Endometrium (tissue), 2 donors: ENCODE data around the gene CLIP1.

Experiments
- FAIRE-seq: peaks from 2 replicates; lab custom pipeline; 2012; peaks lifted over from hg19 to GRCh38; lab: Jason Lieb, UNC
- donor health status: control.
- donor health status: control.

Gene CLIP1

GRCh38 chr12:122245553-122245952 is 176.9 kb downstream of the CLIP1 start:
- FAIRE-seq, result no peak

DNA sequence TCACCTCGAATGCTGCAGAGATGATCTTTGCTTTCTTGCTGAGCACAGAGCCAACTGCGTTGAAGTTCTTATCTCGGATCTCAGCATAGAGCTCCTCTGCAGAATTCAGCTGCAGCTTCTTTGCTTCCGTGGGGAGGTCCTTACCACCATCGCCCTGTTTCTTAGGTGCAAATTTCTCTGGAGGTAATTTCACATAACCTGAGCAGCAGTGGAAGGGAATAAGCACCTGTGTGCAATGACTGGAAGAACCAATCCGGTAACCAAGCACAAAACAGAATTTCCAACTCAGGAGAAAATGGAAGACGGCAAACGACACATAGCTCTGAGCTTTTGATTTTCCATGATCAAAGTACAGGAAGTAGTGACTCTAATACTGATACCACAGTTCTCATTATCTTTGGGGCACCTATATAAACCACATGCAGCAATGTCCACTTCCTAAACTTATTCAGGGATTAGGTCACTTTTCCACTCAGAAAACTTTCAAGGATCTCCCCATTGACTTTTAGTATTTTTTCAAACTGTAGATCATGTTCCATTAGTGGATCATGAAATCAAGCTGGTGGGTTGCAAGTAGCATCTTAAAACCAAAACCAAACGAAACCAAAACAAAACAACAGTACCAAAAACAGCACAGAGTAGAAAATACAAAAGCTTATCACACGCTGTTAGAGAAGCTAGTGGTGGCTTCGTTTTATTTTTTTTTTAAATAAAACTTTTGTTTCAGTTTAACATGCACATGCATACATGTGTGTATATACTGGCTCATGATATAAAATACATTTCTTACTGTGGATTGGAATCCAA is 177.7 kb downstream of the CLIP1 start:
- FAIRE-seq, result no peak

- FAIRE-seq, result no peak
Observed at GRCh38 chr12:122243965-122244364, 178.5 kb downstream of the CLIP1 start.

DNA sequence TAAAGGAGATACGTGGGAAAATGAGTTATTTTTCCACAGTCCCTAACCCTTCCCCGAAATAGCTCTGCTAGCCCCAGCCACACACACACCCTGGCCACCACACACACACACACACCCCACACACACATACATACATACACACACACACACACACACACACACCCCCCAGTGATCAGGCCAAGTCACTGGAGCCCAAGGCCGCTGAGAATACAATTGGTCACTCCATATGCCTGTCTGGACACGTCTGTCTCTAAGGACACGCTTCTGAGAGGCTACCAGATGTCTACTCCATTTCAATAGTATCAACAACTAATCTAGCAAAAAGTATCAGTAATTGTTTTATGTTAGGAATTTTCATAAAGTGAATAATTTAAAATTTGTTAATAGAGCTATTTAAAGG is 183.6 kb downstream of the CLIP1 start:
- no peak for FAIRE-seq

- FAIRE-seq, result no peak
Observed at GRCh38 chr12:122235741-122236140, 186.7 kb downstream of the CLIP1 start.

DNA sequence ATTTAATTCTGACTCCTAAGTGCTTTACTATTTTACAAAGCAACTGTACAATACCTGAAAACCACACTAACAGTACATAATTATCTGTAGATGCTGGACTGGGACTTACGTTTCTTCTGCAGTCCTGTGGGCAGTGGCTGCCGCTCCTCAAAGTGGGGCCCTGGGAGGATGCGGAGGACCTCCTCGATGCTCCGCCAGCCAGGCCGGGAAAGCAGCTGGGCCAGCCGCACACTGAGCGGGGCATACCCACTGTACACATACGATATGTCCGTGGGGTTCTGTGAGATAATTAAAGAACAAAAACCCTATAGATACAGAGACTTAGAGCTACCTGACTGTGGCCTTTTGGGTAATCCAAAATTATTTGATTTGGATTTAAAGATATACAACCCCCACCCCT is 189.8 kb downstream of the CLIP1 start:
- FAIRE-seq, result no peak

- FAIRE-seq, result no peak
Observed at GRCh38 chr12:122230798-122231197, 191.7 kb downstream of the CLIP1 start.

DNA sequence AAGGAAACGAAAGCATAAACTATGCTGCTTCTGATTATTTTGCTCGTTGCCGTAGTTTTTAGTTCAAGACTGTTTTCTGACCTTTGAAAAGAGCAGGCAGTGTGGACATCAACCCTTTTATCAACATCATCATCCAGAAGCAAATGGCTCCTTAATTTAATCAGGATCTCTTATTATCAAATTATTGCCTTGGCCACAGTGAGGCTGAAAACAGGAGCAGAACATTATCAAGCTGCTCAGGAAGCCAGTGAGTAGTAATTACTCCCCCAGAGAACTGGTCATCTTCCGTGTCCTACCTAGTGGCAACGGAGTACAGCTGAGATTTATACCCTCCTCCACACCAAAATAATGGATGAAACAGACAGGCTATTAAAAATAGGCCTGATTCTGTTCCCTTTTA is 194.4 kb downstream of the CLIP1 start:
- no peak for FAIRE-seq

GRCh38 chr12:122227341-122227740 is 195.1 kb downstream of the CLIP1 start:
- FAIRE-seq, result no peak

DNA sequence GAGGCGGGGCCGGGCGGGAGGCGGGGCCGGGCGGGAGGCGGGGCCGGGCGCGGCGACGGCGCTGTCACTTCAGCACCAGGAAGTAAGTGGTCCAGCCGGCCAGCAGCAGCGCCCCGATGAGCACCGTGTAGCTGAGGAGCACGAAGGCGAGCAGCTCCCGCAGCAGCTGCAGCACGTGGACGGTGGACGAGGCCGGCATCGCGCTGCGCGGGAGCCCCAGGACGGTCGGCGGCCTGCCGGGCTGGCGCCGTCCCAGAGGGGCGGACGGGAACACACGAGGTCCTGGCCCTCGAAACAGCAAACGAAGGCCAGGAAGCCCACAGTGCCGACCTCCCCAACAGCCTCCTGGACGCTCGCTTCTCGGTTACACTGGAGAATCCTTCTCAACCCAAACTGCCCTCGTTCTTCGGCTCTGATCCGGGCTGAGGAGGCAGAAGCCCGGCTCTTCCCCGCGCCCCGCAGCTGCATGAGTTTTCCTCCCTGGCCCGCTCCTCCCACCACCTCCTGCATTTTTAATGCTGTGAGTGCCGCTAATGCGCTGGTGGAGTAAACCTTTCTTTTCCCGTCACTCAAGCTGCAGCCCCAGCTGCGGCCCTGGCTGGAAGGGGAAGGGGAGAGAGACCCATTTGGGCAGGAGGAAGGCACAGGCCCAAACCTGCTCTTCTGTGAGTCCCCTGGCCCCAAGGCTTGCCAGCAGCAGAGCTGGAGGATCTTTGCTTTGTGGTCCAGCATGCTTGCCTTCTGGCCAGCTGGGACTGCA is 195.9 kb downstream of the CLIP1 start:
- no peak for FAIRE-seq

DNA sequence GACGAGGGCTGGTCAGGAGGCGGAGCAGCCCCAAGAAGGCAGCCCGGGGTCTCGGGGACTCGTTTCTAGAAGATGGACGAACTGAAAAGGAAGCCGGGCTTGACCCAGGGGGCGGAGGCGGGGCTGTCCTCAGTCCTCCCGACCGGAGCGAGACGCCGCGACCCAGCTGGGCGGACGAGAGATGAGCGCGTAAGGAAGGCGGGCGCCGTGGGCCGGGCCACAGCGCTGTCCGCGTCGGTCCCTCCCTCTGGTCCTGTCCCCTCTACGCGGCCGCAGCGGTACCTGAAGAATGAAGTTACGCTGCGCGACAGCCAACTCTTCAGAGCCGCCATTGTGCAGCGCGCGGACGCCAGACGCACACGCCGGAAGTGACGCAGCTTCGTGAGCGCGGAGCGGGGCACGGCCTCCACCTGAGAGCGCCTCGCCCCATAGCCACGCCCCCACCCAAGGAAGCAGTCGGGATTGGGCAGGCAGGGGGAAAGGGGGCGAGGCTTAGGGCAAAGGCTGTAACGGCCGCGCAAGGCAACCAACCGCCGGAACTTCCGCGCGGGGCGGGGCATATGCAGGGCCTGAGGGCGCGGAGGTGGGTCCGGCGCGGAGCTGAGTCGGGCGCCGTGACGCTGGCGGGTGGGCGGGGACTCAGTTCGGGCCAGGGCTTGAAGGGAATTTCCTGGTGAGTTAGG is 196.6 kb downstream of the CLIP1 start, which contains the start of gene DIABLO:
Gene DIABLO (minus strand): TSS at position 370 of the 683 bp plus-strand sequence. CDS start 38 bp downstream, at position 332.
- FAIRE-seq, result peak; percentile 98
